Measurements from ENCODE around the gene SLC22A8.

GRCh38 chr11:62959422-62959980 lies 56.1 kb downstream of the SLC22A8 start:
- TF ChIP-seq CTCF (IDR thresholded peaks at IDR 0.05) (no peak), POLR2A (IDR thresholded peaks at IDR 0.05) (no peak)

All from esophagus squamous epithelium (tissue), 4 donors.